ENCODE results near the gene TP63.

The TP63 gene

DNA sequence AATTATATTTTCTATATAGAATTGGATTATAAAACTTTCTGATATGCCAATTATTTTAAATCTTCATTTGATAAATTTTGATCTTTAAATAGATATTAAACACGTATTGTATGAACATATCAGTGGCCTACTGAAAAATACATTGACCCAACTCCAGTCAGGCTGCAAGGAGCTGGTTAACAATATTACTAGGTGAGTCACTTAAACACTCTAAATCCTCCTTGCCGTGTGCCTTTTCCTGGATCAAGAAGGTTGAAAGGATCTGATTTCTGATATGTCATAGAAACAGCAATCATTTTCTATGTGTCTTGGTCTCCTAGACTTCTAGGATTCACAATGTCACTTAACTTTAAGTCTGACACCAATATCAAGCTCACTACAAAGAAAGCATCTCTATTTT is 123.2 kb downstream of the TP63 start:
- H3K36me3 ChIP-seq (ENCODE audit: control insufficient read depth in 1 of 2, insufficient read depth in 2 of 2, low read depth in 1 of 2, low read length in 2 of 2): no peaks in the 10 kb centered on the region
- H2BK5ac ChIP-seq (ENCODE audit: low read depth, low read length, poor library complexity, severe bottlenecking): no peak overlapping the region
- H2AK5ac ChIP-seq (ENCODE audit: low read length, severe bottlenecking): no peak overlapping the region
- 100% methylated on average over 1 of the region's 2 CpGs for WGBS
- no peak overlapping the region for H2BK120ac ChIP-seq (ENCODE audit: low read depth, low read length)
- no peak overlapping the region for H3K14ac ChIP-seq (ENCODE audit: low read length in 2 of 2)
- no peak overlapping the region for H3K4me3 ChIP-seq (ENCODE audit: insufficient read depth in 1 of 2, low read depth in 1 of 2, low read length in 2 of 2)
- no peak overlapping the region for H3K4ac ChIP-seq (ENCODE audit: low read depth in 1 of 2, low read length in 2 of 2)
- no peak overlapping the region for H3K4me2 ChIP-seq (ENCODE audit: low read length, poor library complexity, severe bottlenecking)
- H2BK12ac ChIP-seq (ENCODE audit: low read length in 2 of 2): no peak overlapping the region
- H2BK15ac ChIP-seq (ENCODE audit: low read depth, poor library complexity, severe bottlenecking): no peak overlapping the region
- no peaks in the 10 kb centered on the region for H3K79me1 ChIP-seq (replicated peaks; ENCODE audit: low read length, poor library complexity, severe bottlenecking)
- no peak overlapping the region for H2AFZ ChIP-seq (ENCODE audit: low read depth, low read length)
- H3K27me3 ChIP-seq (ENCODE audit: control insufficient read depth in 1 of 2, insufficient read depth in 1 of 2, low read length in 2 of 2): no peaks in the 10 kb centered on the region
- peaks cover 6% of the 10 kb centered on the region for H3K9me3 ChIP-seq (ENCODE audit: control insufficient read depth, low read length)
- DNase-seq: no peak
- H3K9ac ChIP-seq (ENCODE audit: low read length): no peak overlapping the region
- no peak overlapping the region for H4K8ac ChIP-seq (ENCODE audit: low read length)
- no peak overlapping the region for H4K91ac ChIP-seq (ENCODE audit: low read length)
- H3K4me1 ChIP-seq (ENCODE audit: control insufficient read depth, insufficient read depth, low read depth, low read length): no peaks in the 10 kb centered on the region
- no peak overlapping the region for H3K18ac ChIP-seq (ENCODE audit: low read depth in 1 of 2, low read length in 2 of 2)
- no peak overlapping the region for H3K27ac ChIP-seq (ENCODE audit: low read length, poor library complexity, severe bottlenecking)
- H3K23ac ChIP-seq (ENCODE audit: low read length in 2 of 2): no peak overlapping the region

DNA sequence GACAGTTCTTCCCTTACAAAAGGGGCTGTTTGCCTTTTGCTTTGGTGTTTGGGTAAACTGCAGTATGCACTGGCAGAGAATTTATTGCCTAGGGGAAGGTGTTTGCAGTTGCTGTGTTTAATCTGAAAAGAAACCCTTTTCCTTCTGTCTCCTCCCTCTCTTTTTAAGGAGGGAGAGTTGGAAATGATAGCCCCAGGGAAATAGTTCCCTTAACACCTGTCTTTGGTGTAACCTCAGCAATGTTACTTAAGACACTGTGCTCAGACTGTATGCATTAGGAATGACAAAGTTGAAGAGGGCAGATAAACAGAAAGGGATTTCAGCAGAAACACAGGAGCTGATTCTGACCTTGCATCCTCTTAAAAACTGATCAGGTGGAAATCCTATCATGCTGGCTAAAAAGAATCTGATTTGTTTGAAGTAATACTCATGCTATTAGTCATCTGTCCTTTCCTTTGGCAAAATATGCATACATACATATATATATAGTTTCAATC is 125.4 kb downstream of the TP63 start:
- H2AFZ ChIP-seq (ENCODE audit: low read depth, low read length): no peak overlapping the region
- no peak overlapping the region for H3K4me3 ChIP-seq (ENCODE audit: insufficient read depth in 1 of 2, low read depth in 1 of 2, low read length in 2 of 2)
- no peaks in the 10 kb centered on the region for H3K27me3 ChIP-seq (ENCODE audit: control insufficient read depth in 1 of 2, insufficient read depth in 1 of 2, low read length in 2 of 2)
- no peak overlapping the region for H2BK15ac ChIP-seq (ENCODE audit: low read depth, poor library complexity, severe bottlenecking)
- H3K79me1 ChIP-seq (replicated peaks; ENCODE audit: low read length, poor library complexity, severe bottlenecking): no peaks in the 10 kb centered on the region
- no peak overlapping the region for H3K27ac ChIP-seq (ENCODE audit: low read length, poor library complexity, severe bottlenecking)
- H3K4ac ChIP-seq (ENCODE audit: low read depth in 1 of 2, low read length in 2 of 2): no peak overlapping the region
- H3K23ac ChIP-seq (ENCODE audit: low read length in 2 of 2): no peak overlapping the region
- H3K9me3 ChIP-seq (ENCODE audit: control insufficient read depth, low read length): peaks cover 18% of the 10 kb centered on the region
- no peak overlapping the region for H4K91ac ChIP-seq (ENCODE audit: low read length)
- H2BK5ac ChIP-seq (ENCODE audit: low read depth, low read length, poor library complexity, severe bottlenecking): no peak overlapping the region
- no peak overlapping the region for H4K8ac ChIP-seq (ENCODE audit: low read length)
- no peaks in the 10 kb centered on the region for H3K36me3 ChIP-seq (ENCODE audit: control insufficient read depth in 1 of 2, insufficient read depth in 2 of 2, low read depth in 1 of 2, low read length in 2 of 2)
- no peak overlapping the region for H2BK12ac ChIP-seq (ENCODE audit: low read length in 2 of 2)
- no peak overlapping the region for H2AK5ac ChIP-seq (ENCODE audit: low read length, severe bottlenecking)
- no peak overlapping the region for H2BK120ac ChIP-seq (ENCODE audit: low read depth, low read length)
- no peak overlapping the region for H3K14ac ChIP-seq (ENCODE audit: low read length in 2 of 2)
- no peak overlapping the region for H3K18ac ChIP-seq (ENCODE audit: low read depth in 1 of 2, low read length in 2 of 2)
- H3K4me2 ChIP-seq (ENCODE audit: low read length, poor library complexity, severe bottlenecking): no peak overlapping the region
- no peak overlapping the region for H3K9ac ChIP-seq (ENCODE audit: low read length)
- no peak for DNase-seq
- H3K4me1 ChIP-seq (ENCODE audit: control insufficient read depth, insufficient read depth, low read depth, low read length): no peaks in the 10 kb centered on the region

DNA sequence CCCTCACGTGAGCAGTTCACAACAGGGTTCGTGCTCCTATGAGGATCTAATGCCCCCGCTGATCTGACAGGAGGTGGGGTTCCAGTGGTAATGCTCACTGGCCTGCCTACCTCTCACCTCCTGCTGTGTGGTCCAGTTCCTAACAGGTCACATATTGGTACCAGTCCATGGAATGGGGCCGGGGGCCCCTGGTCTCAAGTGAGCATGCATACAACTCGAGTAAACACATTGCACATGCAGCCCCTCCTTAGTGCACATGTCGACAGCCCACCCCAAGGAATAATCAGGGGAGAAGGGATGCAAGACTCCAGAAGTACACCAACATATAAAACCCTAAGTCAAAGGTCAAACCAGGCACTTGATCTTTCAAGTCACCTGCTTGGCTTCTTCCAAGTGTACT is 127.0 kb downstream of the TP63 start:
- no peak overlapping the region for H4K91ac ChIP-seq (ENCODE audit: low read length)
- no peak overlapping the region for H3K18ac ChIP-seq (ENCODE audit: low read depth in 1 of 2, low read length in 2 of 2)
- no peak overlapping the region for H2BK15ac ChIP-seq (ENCODE audit: low read depth, poor library complexity, severe bottlenecking)
- H2BK120ac ChIP-seq (ENCODE audit: low read depth, low read length): no peak overlapping the region
- DNase-seq: no peak
- no peak overlapping the region for H2BK5ac ChIP-seq (ENCODE audit: low read depth, low read length, poor library complexity, severe bottlenecking)
- H3K4me1 ChIP-seq (ENCODE audit: control insufficient read depth, insufficient read depth, low read depth, low read length): no peaks in the 10 kb centered on the region
- no peak overlapping the region for H3K14ac ChIP-seq (ENCODE audit: low read length in 2 of 2)
- H3K9me3 ChIP-seq (ENCODE audit: control insufficient read depth, low read length): peaks cover 22% of the 10 kb centered on the region
- H3K27ac ChIP-seq (ENCODE audit: low read length, poor library complexity, severe bottlenecking): no peak overlapping the region
- no peaks in the 10 kb centered on the region for H3K36me3 ChIP-seq (ENCODE audit: control insufficient read depth in 1 of 2, insufficient read depth in 2 of 2, low read depth in 1 of 2, low read length in 2 of 2)
- H3K27me3 ChIP-seq (ENCODE audit: control insufficient read depth in 1 of 2, insufficient read depth in 1 of 2, low read length in 2 of 2): no peaks in the 10 kb centered on the region
- H3K4ac ChIP-seq (ENCODE audit: low read depth in 1 of 2, low read length in 2 of 2): no peak overlapping the region
- H3K4me2 ChIP-seq (ENCODE audit: low read length, poor library complexity, severe bottlenecking): no peak overlapping the region
- no peak overlapping the region for H3K9ac ChIP-seq (ENCODE audit: low read length)
- no peak overlapping the region for H3K23ac ChIP-seq (ENCODE audit: low read length in 2 of 2)
- no peak overlapping the region for H4K8ac ChIP-seq (ENCODE audit: low read length)
- no peak overlapping the region for H2AFZ ChIP-seq (ENCODE audit: low read depth, low read length)
- H2AK5ac ChIP-seq (ENCODE audit: low read length, severe bottlenecking): no peak overlapping the region
- no peak overlapping the region for H3K4me3 ChIP-seq (ENCODE audit: insufficient read depth in 1 of 2, low read depth in 1 of 2, low read length in 2 of 2)
- H3K79me1 ChIP-seq (replicated peaks; ENCODE audit: low read length, poor library complexity, severe bottlenecking): no peaks in the 10 kb centered on the region
- no peak overlapping the region for H2BK12ac ChIP-seq (ENCODE audit: low read length in 2 of 2)
- WGBS: 81% methylated on average over 6 of the region's 6 CpGs

DNA sequence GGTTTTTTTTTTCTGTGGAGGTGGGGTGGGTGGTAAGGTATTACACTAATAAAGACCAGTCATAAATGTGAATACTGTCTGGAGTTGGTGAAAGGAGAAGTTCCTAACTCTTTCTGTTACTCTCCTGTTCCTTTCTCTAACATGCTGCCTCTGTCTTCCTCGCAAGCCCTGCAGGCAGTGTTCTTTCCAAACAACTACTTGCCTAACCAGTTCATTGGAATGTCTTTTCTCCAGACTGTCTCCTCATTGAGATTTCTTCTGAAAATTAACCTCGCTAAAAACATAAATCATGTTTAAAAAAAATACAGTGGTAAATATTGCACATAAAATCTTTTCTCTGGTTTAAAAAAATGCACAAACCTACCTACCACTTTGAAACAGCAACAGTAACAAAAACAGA is 135.2 kb downstream of the TP63 start:
- Histone ChIP-seq H4K91ac (ENCODE audit: low read length) (no peak overlapping the region), H3K79me1 (replicated peaks; ENCODE audit: low read length, poor library complexity, severe bottlenecking) (no peaks in the 10 kb centered on the region), H3K23ac (ENCODE audit: low read length in 2 of 2) (no peak overlapping the region), H3K4me3 (ENCODE audit: insufficient read depth in 1 of 2, low read depth in 1 of 2, low read length in 2 of 2) (no peak overlapping the region), H2BK120ac (ENCODE audit: low read depth, low read length) (no peak overlapping the region), H2BK5ac (ENCODE audit: low read depth, low read length, poor library complexity, severe bottlenecking) (no peak overlapping the region), H3K14ac (ENCODE audit: low read length in 2 of 2) (no peak overlapping the region), H2BK12ac (ENCODE audit: low read length in 2 of 2) (no peak overlapping the region), H2AK5ac (ENCODE audit: low read length, severe bottlenecking) (no peak overlapping the region), H3K36me3 (ENCODE audit: control insufficient read depth in 1 of 2, insufficient read depth in 2 of 2, low read depth in 1 of 2, low read length in 2 of 2) (no peaks in the 10 kb centered on the region), H3K27ac (ENCODE audit: low read length, poor library complexity, severe bottlenecking) (no peak overlapping the region), H3K9me3 (ENCODE audit: control insufficient read depth, low read length) (peaks cover 5% of the 10 kb centered on the region), H4K8ac (ENCODE audit: low read length) (no peak overlapping the region), H3K18ac (ENCODE audit: low read depth in 1 of 2, low read length in 2 of 2) (no peak overlapping the region), H3K4me2 (ENCODE audit: low read length, poor library complexity, severe bottlenecking) (no peak overlapping the region), H3K9ac (ENCODE audit: low read length) (no peak overlapping the region), H2BK15ac (ENCODE audit: low read depth, poor library complexity, severe bottlenecking) (no peak overlapping the region), H2AFZ (ENCODE audit: low read depth, low read length) (no peak overlapping the region), H3K4me1 (ENCODE audit: control insufficient read depth, insufficient read depth, low read depth, low read length) (no peaks in the 10 kb centered on the region), H3K27me3 (ENCODE audit: control insufficient read depth in 1 of 2, insufficient read depth in 1 of 2, low read length in 2 of 2) (no peaks in the 10 kb centered on the region), H3K4ac (ENCODE audit: low read depth in 1 of 2, low read length in 2 of 2) (no peak overlapping the region)
- 66% methylated on average over 2 of the region's 2 CpGs for WGBS
- DNase-seq: peak; percentile 13
